ENCODE measurements around the gene ATXN2. TPM values are rescaled to one million over a fixed set of nuclear protein-coding genes. Genes with fewer than 3 reads are reported as not detected.

ATXN2 gene
- total RNA-seq, 1 experiment from 2014 or later = 78.5 TPM

DNA sequence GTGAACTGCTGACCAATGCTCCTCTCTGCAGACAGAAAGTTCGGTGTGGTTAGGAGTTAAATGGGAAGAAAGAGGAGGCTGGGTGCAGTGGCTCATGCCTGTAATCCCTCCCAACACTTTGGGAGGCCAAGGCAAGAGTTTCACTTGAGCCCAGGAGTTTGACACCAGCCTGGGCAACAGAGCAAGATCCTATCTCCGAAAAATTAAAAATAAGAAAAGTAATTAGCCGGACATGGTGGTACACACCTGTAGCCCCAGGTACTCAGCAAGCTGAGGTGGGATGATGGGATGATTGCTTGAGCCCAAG, 19.0 kb downstream of the ATXN2 start:
- POLR2A ChIA-PET = no interaction called here
- H3K4me1 ChIP-seq = peaks cover 24% of the 10 kb centered on the region

GRCh38 chr12:111578971-111579340, 20.2 kb downstream of the ATXN2 start:
- CTCF ChIA-PET = no interaction called here
- peaks cover 30% of the 10 kb centered on the region for H3K4me1 ChIP-seq
- intact Hi-C loops (cut with micrococcal nuclease; ENCODE audit: unreplicated experiment) = loop anchor here (2.0 kb wide), 1 partner anchor 18 kb away; no protein-coding TSS in a partner anchor
- POLR2A ChIA-PET = no interaction called here
- BruUV-seq (replicated peaks) = no TSS peak
- no peaks in the 10 kb centered on the region for H3K9me3 ChIP-seq
- H3K4me3 ChIP-seq (ENCODE audit: low read depth, low read length) = no peak overlapping the region
- H3K27me3 Mint-ChIP-seq (ENCODE audit: insufficient read depth, unreplicated experiment) = no peaks in the 10 kb centered on the region
- no peaks in the 10 kb centered on the region for H3K27me3 ChIP-seq (replicated peaks; ENCODE audit: control insufficient read depth, insufficient read depth, low read length)
- no peaks in the 10 kb centered on the region for H3K36me3 ChIP-seq (ENCODE audit: control insufficient read depth, insufficient read depth, low read length)
- no peak for TF ChIP-seq CTCF (IDR thresholded peaks at IDR 0.05; ENCODE audit: insufficient read depth in 1 of 2, low read depth in 1 of 2, low read length in 1 of 2, severe bottlenecking in 1 of 2, unreplicated experiment in 1 of 2)
- H3K4me3 Mint-ChIP-seq (ENCODE audit: unreplicated experiment) = no peak overlapping the region
- H3K36me3 Mint-ChIP-seq (ENCODE audit: insufficient read depth, unreplicated experiment) = peaks cover 11% of the 10 kb centered on the region
- no peak for DNase-seq
- peaks cover 6% of the 10 kb centered on the region for H3K4me1 Mint-ChIP-seq (ENCODE audit: low read depth, unreplicated experiment)
- peak overlapping the region; percentile 19 for H3K27ac Mint-ChIP-seq (ENCODE audit: unreplicated experiment)
- H3K9me3 Mint-ChIP-seq (ENCODE audit: unreplicated experiment) = no peaks in the 10 kb centered on the region

More for the DNA sequence above, 19.0 kb downstream of the ATXN2 start:
- Mint-ChIP-seq H3K4me3 (ENCODE audit: unreplicated experiment) (no peak overlapping the region), H3K4me1 (ENCODE audit: low read depth, unreplicated experiment) (peaks cover 6% of the 10 kb centered on the region), H3K9me3 (ENCODE audit: unreplicated experiment) (no peaks in the 10 kb centered on the region), H3K27ac (ENCODE audit: unreplicated experiment) (no peak overlapping the region), H3K36me3 (ENCODE audit: insufficient read depth, unreplicated experiment) (peaks cover 14% of the 10 kb centered on the region), H3K27me3 (ENCODE audit: insufficient read depth, unreplicated experiment) (no peaks in the 10 kb centered on the region)
- Histone ChIP-seq H3K4me3 (ENCODE audit: low read depth, low read length) (no peak overlapping the region), H3K36me3 (ENCODE audit: control insufficient read depth, insufficient read depth, low read length) (no peaks in the 10 kb centered on the region), H3K27me3 (replicated peaks; ENCODE audit: control insufficient read depth, insufficient read depth, low read length) (no peaks in the 10 kb centered on the region), H3K9me3 (no peaks in the 10 kb centered on the region)
- TF ChIP-seq CTCF (IDR thresholded peaks at IDR 0.05; ENCODE audit: insufficient read depth in 1 of 2, low read depth in 1 of 2, low read length in 1 of 2, severe bottlenecking in 1 of 2, unreplicated experiment in 1 of 2) = no peak
- intact Hi-C loops (cut with micrococcal nuclease; ENCODE audit: unreplicated experiment) = no loop called here
- DNase-seq = no peak
- BruUV-seq (replicated peaks) = no TSS peak
- CTCF ChIA-PET = no interaction called here

DNA sequence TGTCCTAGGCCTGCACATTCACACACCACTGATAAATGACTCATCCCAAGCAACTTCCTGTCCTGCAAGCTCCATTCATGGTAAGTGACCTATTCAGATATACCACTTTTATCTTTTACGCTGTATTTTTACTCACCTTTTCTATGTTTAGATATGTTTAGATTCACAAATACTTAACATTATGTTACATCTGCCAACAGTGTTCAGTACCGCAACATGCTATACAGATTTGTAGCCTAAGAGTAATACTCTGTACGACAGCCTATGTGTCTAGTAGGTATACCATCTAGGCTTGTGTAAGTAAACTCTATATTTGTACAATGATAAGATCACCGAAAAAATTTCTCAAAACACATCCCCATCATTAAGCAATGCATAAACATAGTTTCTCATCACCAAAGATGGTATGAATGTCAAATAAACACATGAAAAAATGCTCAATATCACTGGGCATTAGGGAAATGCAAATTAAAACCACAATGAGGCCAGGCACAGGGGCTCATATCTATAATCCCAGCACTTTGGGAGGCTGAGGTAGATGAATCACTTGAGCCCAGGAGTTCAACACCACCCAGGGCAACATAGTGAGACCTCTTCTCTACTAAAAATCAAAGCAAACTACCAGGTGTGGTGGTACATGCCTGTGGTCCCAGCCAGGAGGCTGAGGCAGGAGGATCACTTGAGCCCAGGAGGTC, 20.7 kb downstream of the ATXN2 start:
- H3K27ac Mint-ChIP-seq (ENCODE audit: unreplicated experiment) = peak overlapping the region; percentile 19
- CTCF ChIA-PET = no interaction called here
- intact Hi-C loops (cut with micrococcal nuclease; ENCODE audit: unreplicated experiment) = loop anchor here (2.0 kb wide), 1 partner anchor 18 kb away; no protein-coding TSS in a partner anchor

More for the DNA sequence above, 20.7 kb downstream of the ATXN2 start:
- Histone ChIP-seq H3K9me3 (no peaks in the 10 kb centered on the region), H3K36me3 (ENCODE audit: control insufficient read depth, insufficient read depth, low read length) (no peaks in the 10 kb centered on the region), H3K4me3 (ENCODE audit: low read depth, low read length) (no peak overlapping the region), H3K4me1 (peaks cover 30% of the 10 kb centered on the region), H3K27me3 (replicated peaks; ENCODE audit: control insufficient read depth, insufficient read depth, low read length) (no peaks in the 10 kb centered on the region)
- Mint-ChIP-seq H3K36me3 (ENCODE audit: insufficient read depth, unreplicated experiment) (peaks cover 14% of the 10 kb centered on the region), H3K27me3 (ENCODE audit: insufficient read depth, unreplicated experiment) (no peaks in the 10 kb centered on the region), H3K4me3 (ENCODE audit: unreplicated experiment) (no peak overlapping the region), H3K9me3 (ENCODE audit: unreplicated experiment) (no peaks in the 10 kb centered on the region), H3K4me1 (ENCODE audit: low read depth, unreplicated experiment) (peaks cover 6% of the 10 kb centered on the region)
- TF ChIP-seq CTCF (IDR thresholded peaks at IDR 0.05; ENCODE audit: insufficient read depth in 1 of 2, low read depth in 1 of 2, low read length in 1 of 2, severe bottlenecking in 1 of 2, unreplicated experiment in 1 of 2) = no peak
- peak in 1 of 2 experiments; percentile 28 for DNase-seq
- no TSS peak for BruUV-seq (replicated peaks)
- POLR2A ChIA-PET = interaction anchor here (0.6 kb wide), 1 partner anchor 35 kb away, joined by 3 read pairs; no protein-coding TSS in a partner anchor
